ENCODE data around the gene RBM20. TPM values are rescaled to one million over a fixed set of nuclear protein-coding genes. Genes with fewer than 3 reads are reported as not detected.

The RBM20 gene
- total and polyA plus RNA-seq, 5 donors from 2014 or later = 0.15 to 0.72 TPM; not detected in 3

- Histone ChIP-seq H3K27me3 (ENCODE audit: control insufficient read depth, insufficient read depth, low read length) (no peaks in the 10 kb centered on the region), H3K9me3 (ENCODE audit: control insufficient read depth in 2 of 2, low read length in 2 of 2) (no peaks in the 10 kb centered on the region), H3K36me3 (ENCODE audit: control insufficient read depth, insufficient read depth, low read length) (peaks cover 24% of the 10 kb centered on the region), H3K4me1 (ENCODE audit: control insufficient read depth, insufficient read depth, low read length, poor library complexity, severe bottlenecking) (peaks cover 75% of the 10 kb centered on the region), H3K27ac (ENCODE audit: insufficient read depth, low read length, poor library complexity, severe bottlenecking) (peak overlapping the region; percentile 99), H3K4me3 (ENCODE audit: low read depth, low read length) (peak overlapping the region; percentile 99)
- H3K4me3 Mint-ChIP-seq = peak overlapping the region; percentile 90 to 96 (median 94)
- H3K36me3 Mint-ChIP-seq = peaks cover 24% of the 10 kb centered on the region
- peak overlapping the region; percentile 93 to 97 (median 95) for H3K27ac Mint-ChIP-seq
- H3K9me3 Mint-ChIP-seq = peaks cover 0 to 1% (median 0%) of the 10 kb centered on the region in 7 donors
- H3K4me1 Mint-ChIP-seq = peaks cover 32 to 70% (median 58%) of the 10 kb centered on the region in 4 donors
- peaks cover 14% of the 10 kb centered on the region for H3K27me3 Mint-ChIP-seq
- DNase-seq (no peak), ATAC-seq (ENCODE audit: low read depth in 2 of 2) (no peak)
These were observed 229.1 kb downstream of the RBM20 start for GRCh38 chr10:110872984-110873923.

GRCh38 chr10:110873951-110874350 lies 229.8 kb downstream of the RBM20 start:
- ATAC-seq (ENCODE audit: low read depth in 2 of 2) (no peak), DNase-seq (no peak)
- H3K27me3 Mint-ChIP-seq = peaks cover 14% of the 10 kb centered on the region
- H3K9me3 Mint-ChIP-seq = peaks cover 0 to 1% (median 0%) of the 10 kb centered on the region in 7 donors
- Histone ChIP-seq H3K9me3 (ENCODE audit: control insufficient read depth in 2 of 2, low read length in 2 of 2) (no peaks in the 10 kb centered on the region), H3K4me1 (ENCODE audit: control insufficient read depth, insufficient read depth, low read length, poor library complexity, severe bottlenecking) (peaks cover 68% of the 10 kb centered on the region), H3K4me3 (ENCODE audit: low read depth, low read length) (peak overlapping the region; percentile 99), H3K27me3 (ENCODE audit: control insufficient read depth, insufficient read depth, low read length) (no peaks in the 10 kb centered on the region), H3K36me3 (ENCODE audit: control insufficient read depth, insufficient read depth, low read length) (peaks cover 31% of the 10 kb centered on the region), H3K27ac (ENCODE audit: insufficient read depth, low read length, poor library complexity, severe bottlenecking) (peak overlapping the region; percentile 99)
- peaks cover 35 to 70% (median 59%) of the 10 kb centered on the region in 4 donors for H3K4me1 Mint-ChIP-seq
- peak overlapping the region; percentile 9 to 97 (median 97) for H3K27ac Mint-ChIP-seq
- H3K4me3 Mint-ChIP-seq = peak overlapping the region; percentile 85 to 96 (median 94)
- H3K36me3 Mint-ChIP-seq = peaks cover 28% of the 10 kb centered on the region

GRCh38 chr10:110876000-110876399 lies 231.9 kb downstream of the RBM20 start:
- H3K4me3 Mint-ChIP-seq = peak overlapping the region; percentile 7 to 58 (median 42)
- no peak overlapping the region for H3K27ac Mint-ChIP-seq
- ATAC-seq (ENCODE audit: low read depth in 2 of 2) (no peak), DNase-seq (no peak)
- H3K36me3 ChIP-seq (ENCODE audit: control insufficient read depth, insufficient read depth, low read length) = peaks cover 40% of the 10 kb centered on the region
- H3K4me3 ChIP-seq (ENCODE audit: low read depth, low read length) = peak overlapping the region; percentile 99
- peaks cover 58% of the 10 kb centered on the region for H3K4me1 ChIP-seq (ENCODE audit: control insufficient read depth, insufficient read depth, low read length, poor library complexity, severe bottlenecking)
- peaks cover 31% of the 10 kb centered on the region for H3K36me3 Mint-ChIP-seq
- H3K9me3 ChIP-seq (ENCODE audit: control insufficient read depth in 2 of 2, low read length in 2 of 2) = no peaks in the 10 kb centered on the region
- no peaks in the 10 kb centered on the region for H3K27me3 ChIP-seq (ENCODE audit: control insufficient read depth, insufficient read depth, low read length)
- H3K27me3 Mint-ChIP-seq = peaks cover 14% of the 10 kb centered on the region
- H3K4me1 Mint-ChIP-seq = peaks cover 30 to 68% (median 56%) of the 10 kb centered on the region in 4 donors
- H3K27ac ChIP-seq (ENCODE audit: insufficient read depth, low read length, poor library complexity, severe bottlenecking) = peak overlapping the region; percentile 99
- no peaks in the 10 kb centered on the region for H3K9me3 Mint-ChIP-seq

GRCh38 chr10:110876788-110877187 lies 232.7 kb downstream of the RBM20 start:
- Mint-ChIP-seq H3K4me1 (peaks cover 31 to 71% (median 59%) of the 10 kb centered on the region in 4 donors), H3K9me3 (no peaks in the 10 kb centered on the region), H3K27ac (peak overlapping the region in 2 of 3 donors; percentile 9 to 89), H3K27me3 (peaks cover 10% of the 10 kb centered on the region), H3K4me3 (no peak overlapping the region), H3K36me3 (peaks cover 33% of the 10 kb centered on the region)
- ATAC-seq (ENCODE audit: low read depth in 2 of 2) = no peak
- peaks cover 52% of the 10 kb centered on the region for H3K4me1 ChIP-seq (ENCODE audit: control insufficient read depth, insufficient read depth, low read length, poor library complexity, severe bottlenecking)
- no peaks in the 10 kb centered on the region for H3K9me3 ChIP-seq (ENCODE audit: control insufficient read depth in 2 of 2, low read length in 2 of 2)
- H3K27me3 ChIP-seq (ENCODE audit: control insufficient read depth, insufficient read depth, low read length) = no peaks in the 10 kb centered on the region
- H3K27ac ChIP-seq (ENCODE audit: insufficient read depth, low read length, poor library complexity, severe bottlenecking) = peak overlapping the region; percentile 99
- DNase-seq = no peak
- peak overlapping the region; percentile 50 for H3K4me3 ChIP-seq (ENCODE audit: low read depth, low read length)
- peaks cover 48% of the 10 kb centered on the region for H3K36me3 ChIP-seq (ENCODE audit: control insufficient read depth, insufficient read depth, low read length)

GRCh38 chr10:110880012-110880411 lies 235.9 kb downstream of the RBM20 start:
- H3K4me3 ChIP-seq (ENCODE audit: low read depth, low read length) = no peak overlapping the region
- no peak for DNase-seq
- peaks cover 49% of the 10 kb centered on the region for H3K4me1 ChIP-seq (ENCODE audit: control insufficient read depth, insufficient read depth, low read length, poor library complexity, severe bottlenecking)
- peak overlapping the region in 1 of 4 donors; percentile 6 for H3K4me3 Mint-ChIP-seq
- H3K27ac ChIP-seq (ENCODE audit: insufficient read depth, low read length, poor library complexity, severe bottlenecking) = peak overlapping the region; percentile 49
- no peaks in the 10 kb centered on the region for H3K9me3 Mint-ChIP-seq
- H3K4me1 Mint-ChIP-seq = peaks cover 39 to 82% (median 55%) of the 10 kb centered on the region in 4 donors
- peaks cover 75% of the 10 kb centered on the region for H3K36me3 ChIP-seq (ENCODE audit: control insufficient read depth, insufficient read depth, low read length)
- H3K36me3 Mint-ChIP-seq = peaks cover 51% of the 10 kb centered on the region
- no peak for ATAC-seq (ENCODE audit: low read depth in 2 of 2)
- no peaks in the 10 kb centered on the region for H3K27me3 ChIP-seq (ENCODE audit: control insufficient read depth, insufficient read depth, low read length)
- no peaks in the 10 kb centered on the region for H3K9me3 ChIP-seq (ENCODE audit: control insufficient read depth in 2 of 2, low read length in 2 of 2)
- peak overlapping the region; percentile 6 to 65 (median 30) for H3K27ac Mint-ChIP-seq
- H3K27me3 Mint-ChIP-seq = no peaks in the 10 kb centered on the region

GRCh38 chr10:110881247-110881646 lies 237.1 kb downstream of the RBM20 start:
- peaks cover 39% of the 10 kb centered on the region for H3K4me1 ChIP-seq (ENCODE audit: control insufficient read depth, insufficient read depth, low read length, poor library complexity, severe bottlenecking)
- Mint-ChIP-seq H3K4me3 (peak overlapping the region in 3 of 4 donors; percentile 2 to 45 (median 44)), H3K36me3 (peaks cover 52% of the 10 kb centered on the region), H3K27me3 (no peaks in the 10 kb centered on the region), H3K27ac (peak overlapping the region in 2 of 3 donors; percentile 37 to 72), H3K4me1 (peaks cover 43 to 80% (median 54%) of the 10 kb centered on the region in 4 donors), H3K9me3 (no peaks in the 10 kb centered on the region)
- H3K27me3 ChIP-seq (ENCODE audit: control insufficient read depth, insufficient read depth, low read length) = no peaks in the 10 kb centered on the region
- H3K4me3 ChIP-seq (ENCODE audit: low read depth, low read length) = no peak overlapping the region
- H3K27ac ChIP-seq (ENCODE audit: insufficient read depth, low read length, poor library complexity, severe bottlenecking) = no peak overlapping the region
- H3K36me3 ChIP-seq (ENCODE audit: control insufficient read depth, insufficient read depth, low read length) = peaks cover 79% of the 10 kb centered on the region
- no peak for ATAC-seq (ENCODE audit: low read depth in 2 of 2)
- H3K9me3 ChIP-seq (ENCODE audit: control insufficient read depth in 2 of 2, low read length in 2 of 2) = no peaks in the 10 kb centered on the region
- DNase-seq = no peak

- H3K27ac Mint-ChIP-seq = peak overlapping the region; percentile 2 to 56 (median 37)
- ATAC-seq (ENCODE audit: low read depth in 2 of 2) = no peak
- H3K27ac ChIP-seq (ENCODE audit: insufficient read depth, low read length, poor library complexity, severe bottlenecking) = no peak overlapping the region
These were observed 237.8 kb downstream of the RBM20 start for GRCh38 chr10:110881905-110882304.

More at GRCh38 chr10:110881905-110882304, 237.8 kb downstream of the RBM20 start:
- Histone ChIP-seq H3K4me1 (ENCODE audit: control insufficient read depth, insufficient read depth, low read length, poor library complexity, severe bottlenecking) (peaks cover 37% of the 10 kb centered on the region), H3K27me3 (ENCODE audit: control insufficient read depth, insufficient read depth, low read length) (no peaks in the 10 kb centered on the region), H3K9me3 (ENCODE audit: control insufficient read depth in 2 of 2, low read length in 2 of 2) (no peaks in the 10 kb centered on the region), H3K4me3 (ENCODE audit: low read depth, low read length) (peak overlapping the region; percentile 38), H3K36me3 (ENCODE audit: control insufficient read depth, insufficient read depth, low read length) (peaks cover 78% of the 10 kb centered on the region)
- Mint-ChIP-seq H3K36me3 (peaks cover 54% of the 10 kb centered on the region), H3K27me3 (no peaks in the 10 kb centered on the region), H3K4me1 (peaks cover 45 to 81% (median 55%) of the 10 kb centered on the region in 4 donors), H3K4me3 (peak overlapping the region; percentile 2 to 29 (median 10)), H3K9me3 (no peaks in the 10 kb centered on the region)
- no peak for DNase-seq

Data from CD4-positive, CD25-positive, alpha-beta regulatory T cell (primary cell).